ENCODE data around the gene MAPKAP1.

MAPKAP1 gene

DNA sequence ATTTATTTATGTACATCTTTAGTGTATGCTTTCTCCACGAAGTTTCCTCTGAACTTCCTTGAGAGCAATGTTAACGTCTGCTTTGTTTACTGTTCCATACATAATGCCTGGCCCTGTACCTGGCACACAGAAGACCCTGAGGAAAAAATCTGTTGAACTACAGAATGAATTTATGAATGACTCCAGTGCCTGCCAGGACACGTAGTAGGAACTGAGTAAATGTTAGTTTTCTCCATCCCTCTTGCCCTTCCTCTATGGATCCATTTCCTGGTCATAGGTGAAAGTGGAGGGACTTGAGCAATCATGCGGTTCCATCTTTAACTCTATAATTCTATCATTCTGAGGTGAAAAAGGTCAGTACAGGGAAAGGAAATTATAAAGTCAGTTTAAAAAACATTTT, 117.7 kb downstream of the MAPKAP1 start:
- peak; percentile 34 for DNase-seq (ENCODE audit: low read depth)
- TF ChIP-seq, protein P1, sequence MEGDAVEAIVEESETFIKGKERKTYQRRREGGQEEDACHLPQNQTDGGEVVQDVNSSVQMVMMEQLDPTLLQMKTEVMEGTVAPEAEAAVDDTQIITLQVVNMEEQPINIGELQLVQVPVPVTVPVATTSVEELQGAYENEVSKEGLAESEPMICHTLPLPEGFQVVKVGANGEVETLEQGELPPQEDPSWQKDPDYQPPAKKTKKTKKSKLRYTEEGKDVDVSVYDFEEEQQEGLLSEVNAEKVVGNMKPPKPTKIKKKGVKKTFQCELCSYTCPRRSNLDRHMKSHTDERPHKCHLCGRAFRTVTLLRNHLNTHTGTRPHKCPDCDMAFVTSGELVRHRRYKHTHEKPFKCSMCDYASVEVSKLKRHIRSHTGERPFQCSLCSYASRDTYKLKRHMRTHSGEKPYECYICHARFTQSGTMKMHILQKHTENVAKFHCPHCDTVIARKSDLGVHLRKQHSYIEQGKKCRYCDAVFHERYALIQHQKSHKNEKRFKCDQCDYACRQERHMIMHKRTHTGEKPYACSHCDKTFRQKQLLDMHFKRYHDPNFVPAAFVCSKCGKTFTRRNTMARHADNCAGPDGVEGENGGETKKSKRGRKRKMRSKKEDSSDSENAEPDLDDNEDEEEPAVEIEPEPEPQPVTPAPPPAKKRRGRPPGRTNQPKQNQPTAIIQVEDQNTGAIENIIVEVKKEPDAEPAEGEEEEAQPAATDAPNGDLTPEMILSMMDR (IDR thresholded peaks at IDR 0.05; ENCODE audit: insufficient read depth, low read depth, low read length, missing control alignments): no peak
- no peak overlapping the region for H3K4me3 ChIP-seq (ENCODE audit: low read length)

DNA sequence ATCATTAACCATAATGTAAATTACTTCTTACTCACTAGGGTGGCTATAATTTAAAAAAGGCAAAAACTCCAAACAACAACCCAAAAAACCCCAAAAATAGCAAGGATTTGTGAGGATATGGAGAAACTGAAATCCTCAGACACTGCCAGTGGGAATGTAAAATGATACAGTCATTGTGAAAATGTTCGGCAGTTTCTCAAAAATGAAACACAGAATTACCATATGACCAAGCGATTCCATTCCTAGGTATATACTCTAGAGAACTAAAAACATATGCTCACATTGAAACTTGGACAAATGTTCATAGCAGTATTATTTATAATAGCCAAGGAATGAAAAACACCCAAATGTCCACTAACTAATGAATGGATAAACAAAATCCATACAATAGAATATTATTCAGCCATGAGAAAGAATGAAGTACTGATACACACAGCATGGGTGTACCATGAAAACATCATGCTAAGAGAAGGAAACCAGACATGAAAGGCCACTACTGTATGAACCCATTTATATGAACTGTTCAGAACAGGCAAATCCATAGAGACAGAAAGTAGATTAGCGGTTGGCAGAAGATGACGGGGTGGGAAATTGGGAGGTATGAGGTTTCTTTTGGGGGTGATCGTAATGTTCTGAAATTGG, 119.1 kb downstream of the MAPKAP1 start:
- H3K4me3 ChIP-seq (ENCODE audit: low read length): no peak overlapping the region
- DNase-seq (ENCODE audit: low read depth): no peak
- TF ChIP-seq, protein P1 (IDR thresholded peaks at IDR 0.05; ENCODE audit: insufficient read depth, low read depth, low read length, missing control alignments): no peak

DNA sequence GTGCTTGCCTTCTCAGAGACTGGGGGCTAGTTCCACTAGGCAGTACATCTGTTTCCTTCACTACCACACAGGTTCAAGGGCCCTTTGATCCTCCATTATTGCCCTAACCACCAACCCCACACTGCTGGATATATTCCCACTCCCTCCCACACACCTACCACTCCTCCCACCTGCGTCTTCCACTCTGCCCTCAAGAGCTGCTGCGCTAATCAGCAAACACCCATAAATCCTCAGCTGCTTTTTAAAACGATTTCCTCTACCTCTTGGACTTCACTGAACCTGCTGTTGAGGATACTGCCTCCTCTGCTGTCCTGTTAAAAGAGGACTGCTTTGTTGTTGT, 120.9 kb downstream of the MAPKAP1 start:
- no peak for DNase-seq (ENCODE audit: low read depth)
- TF ChIP-seq, protein P1 (IDR thresholded peaks at IDR 0.05; ENCODE audit: insufficient read depth, low read depth, low read length, missing control alignments): no peak
- no peak overlapping the region for H3K4me3 ChIP-seq (ENCODE audit: low read length)

DNA sequence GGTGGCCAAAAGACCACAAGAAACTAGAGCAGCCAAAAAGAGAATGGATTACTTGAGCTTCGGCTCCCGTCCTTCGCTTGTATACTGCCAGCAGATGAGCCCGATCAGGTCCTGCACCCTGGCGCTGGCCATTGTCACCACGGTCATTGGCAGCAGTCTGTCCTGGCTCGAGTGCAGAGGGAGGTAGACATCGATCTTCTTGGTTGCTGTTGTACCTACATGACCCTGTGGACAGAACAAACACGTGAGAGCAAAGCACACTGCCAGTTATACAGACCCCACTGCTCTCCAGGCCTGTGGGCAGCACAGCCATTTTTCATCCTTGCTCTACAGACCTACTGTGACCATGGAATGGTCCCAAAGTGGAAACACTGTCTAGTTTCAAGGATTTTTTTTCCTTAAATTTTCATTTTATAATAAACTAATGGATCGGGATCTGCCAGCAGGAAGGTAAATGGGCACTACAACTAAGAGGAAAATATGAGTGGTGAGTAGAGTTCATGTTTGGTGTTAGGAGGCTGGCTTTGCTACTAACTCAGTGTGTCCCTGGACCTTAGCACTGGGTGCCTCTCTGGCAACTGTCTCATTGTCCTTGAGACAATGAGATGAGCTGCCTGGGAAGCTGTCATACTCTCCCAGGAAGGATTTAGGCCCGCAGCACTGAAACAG, 121.4 kb downstream of the MAPKAP1 start:
- H3K4me3 ChIP-seq (ENCODE audit: low read length): no peak overlapping the region
- TF ChIP-seq, protein P1 (IDR thresholded peaks at IDR 0.05; ENCODE audit: insufficient read depth, low read depth, low read length, missing control alignments): no peak
- no peak for DNase-seq (ENCODE audit: low read depth)

DNA sequence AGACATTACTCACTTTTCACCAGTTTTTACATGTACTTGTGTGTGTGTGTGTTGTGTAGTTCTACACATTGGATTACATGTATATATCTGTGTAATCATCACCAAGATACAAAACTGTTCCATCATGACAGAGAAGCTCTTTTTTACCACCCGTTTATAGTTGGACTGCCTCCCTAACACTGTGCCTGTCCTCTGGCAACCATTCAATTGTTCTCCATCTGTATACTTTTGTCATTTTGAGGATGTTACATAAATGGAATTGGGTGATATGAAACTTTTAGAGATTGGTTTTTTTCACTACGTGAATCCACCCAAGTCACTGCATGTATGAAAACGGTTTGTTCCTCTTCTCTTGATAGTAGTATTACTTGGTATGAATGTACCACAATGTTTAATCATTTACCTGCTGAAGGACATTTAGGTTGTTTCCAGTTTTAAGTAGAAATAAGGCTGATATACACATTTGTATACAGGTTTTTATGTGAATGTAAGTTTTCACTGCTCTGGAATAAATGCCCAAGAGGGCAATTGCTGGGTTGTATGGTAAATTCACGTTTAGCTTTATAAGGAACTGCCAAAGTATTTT, 126.2 kb downstream of the MAPKAP1 start:
- DNase-seq (ENCODE audit: low read depth): no peak
- TF ChIP-seq, protein P1 (IDR thresholded peaks at IDR 0.05; ENCODE audit: insufficient read depth, low read depth, low read length, missing control alignments): no peak
- no peak overlapping the region for H3K4me3 ChIP-seq (ENCODE audit: low read length)

DNA sequence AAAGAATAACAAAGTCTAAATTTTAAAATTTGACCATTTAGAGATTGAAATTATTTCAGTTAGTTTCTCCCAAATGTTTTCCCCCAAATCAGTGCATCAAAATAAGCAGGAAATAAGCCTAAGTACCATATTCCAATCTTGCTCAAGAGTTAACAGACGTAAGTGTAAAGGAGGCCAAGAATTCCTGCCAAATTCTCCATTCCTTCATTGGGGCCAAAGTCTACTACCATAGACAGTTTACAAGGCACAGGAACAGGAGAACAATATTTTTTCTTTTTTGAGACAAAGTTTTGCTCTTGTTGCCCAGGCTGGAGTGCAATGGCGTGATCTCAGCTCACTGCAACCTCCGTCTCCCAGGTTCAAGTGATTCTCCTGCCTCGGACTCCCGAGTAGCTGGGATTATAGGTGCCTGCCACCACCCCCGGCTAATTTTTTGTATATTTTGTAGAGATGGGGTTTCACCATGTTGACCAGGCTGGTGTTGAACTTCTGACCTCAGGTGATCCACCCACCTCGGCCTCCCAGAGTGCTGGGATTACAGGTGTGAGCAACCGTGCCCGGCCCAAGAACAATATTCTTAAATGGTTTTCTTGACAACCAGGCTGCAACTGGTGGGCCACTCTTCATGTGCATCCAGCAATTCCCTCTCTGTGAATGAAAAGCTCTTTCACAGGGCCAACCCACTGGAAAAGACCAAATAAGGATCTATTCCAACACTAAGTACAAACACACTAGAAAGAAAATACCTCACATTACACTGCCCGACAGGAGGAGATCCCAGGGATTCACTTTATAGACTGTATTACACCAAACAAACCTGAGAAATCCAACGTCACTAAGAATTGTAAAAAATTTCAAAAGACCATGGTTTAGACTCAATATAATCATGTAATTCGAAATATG, 127.7 kb downstream of the MAPKAP1 start:
- no peak overlapping the region for H3K4me3 ChIP-seq (ENCODE audit: low read length)
- no peak for DNase-seq (ENCODE audit: low read depth)
- TF ChIP-seq, protein P1 (IDR thresholded peaks at IDR 0.05; ENCODE audit: insufficient read depth, low read depth, low read length, missing control alignments): no peak
